Activated CD4-positive, alpha-beta T cell treated with anti-CD3 and anti-CD28 coated beads, Interleukin-10, Interleukin-2, amounts not matched to agents 100 ng/mL and 50 ng/mL, durations not matched to agents 16 hours and 8 hours (primary cell): ENCODE measurements around the gene CDAN1.
A peak's percentile ranks its signal among the peaks of the same experiment; 100 is the strongest.

Source experiments
- DNase-seq: peaks from one replicate; pipeline ENCODE4 v3.0.0-alpha.2; 2020

CDAN1 gene

DNA sequence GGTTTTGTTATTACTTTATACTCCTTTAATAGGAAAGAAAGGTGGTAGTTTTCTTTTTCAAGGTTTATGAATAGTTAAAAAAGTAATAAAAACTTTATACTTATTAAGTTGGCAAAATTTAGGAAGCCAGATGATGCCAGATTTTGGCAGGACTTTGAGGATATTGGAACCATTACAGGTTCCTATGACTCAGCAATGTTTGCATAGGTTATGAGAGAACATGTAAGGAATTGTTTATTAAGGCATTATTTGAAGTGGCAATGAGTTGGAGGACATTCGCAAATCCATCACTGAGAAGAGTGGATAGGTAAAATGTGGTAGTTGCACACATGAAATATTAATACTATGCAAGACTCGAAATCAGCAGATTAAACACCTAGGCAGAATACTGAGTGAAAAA is 29.9 kb downstream of the CDAN1 start:
- no peak for DNase-seq

DNA sequence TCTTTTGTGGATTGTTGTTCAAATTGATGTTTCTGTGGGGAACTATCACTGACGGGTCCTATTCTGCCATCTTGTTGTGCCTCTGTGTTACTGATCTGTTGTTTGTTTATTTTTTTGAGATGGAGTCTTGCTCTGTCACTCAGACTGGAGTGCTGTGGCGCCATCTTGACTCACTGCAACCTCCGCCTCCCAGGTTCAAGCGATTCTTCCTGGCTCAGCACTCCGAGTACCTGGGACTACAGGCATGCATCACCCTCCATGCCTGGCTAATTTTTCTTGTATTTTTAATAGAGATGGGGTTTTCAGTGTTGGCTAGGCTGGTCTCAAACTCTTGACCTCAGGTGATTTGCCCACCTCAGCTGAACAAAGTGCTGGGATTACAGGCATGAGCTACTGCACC is 31.6 kb downstream of the CDAN1 start:
- no peak for DNase-seq

- peak; percentile 69 for DNase-seq
Observed at GRCh38 chr15:42704492-42704926, 32.4 kb downstream of the CDAN1 start.

DNA sequence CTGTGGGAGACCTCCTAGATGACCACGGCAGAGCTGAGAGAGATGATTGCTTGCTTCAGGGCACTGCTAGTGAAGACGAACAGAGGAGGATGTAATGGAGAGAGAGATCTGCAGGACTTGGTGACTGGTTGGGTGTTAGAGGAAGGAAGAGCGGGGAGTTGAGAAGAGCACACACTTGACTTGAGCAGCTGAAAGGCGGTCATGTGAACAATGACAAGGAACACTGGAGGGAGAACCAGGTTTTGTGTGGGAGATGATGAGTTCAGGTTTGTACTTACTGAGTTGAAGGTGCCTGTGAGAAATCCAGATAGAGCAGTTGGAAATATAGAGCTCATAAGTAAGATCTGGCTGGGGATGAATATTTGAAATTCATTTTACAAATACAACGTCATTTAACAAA is 40.3 kb downstream of the CDAN1 start:
- no peak for DNase-seq

- DNase-seq = no peak
Observed at GRCh38 chr15:42695527-42696071, 41.3 kb downstream of the CDAN1 start.

DNA sequence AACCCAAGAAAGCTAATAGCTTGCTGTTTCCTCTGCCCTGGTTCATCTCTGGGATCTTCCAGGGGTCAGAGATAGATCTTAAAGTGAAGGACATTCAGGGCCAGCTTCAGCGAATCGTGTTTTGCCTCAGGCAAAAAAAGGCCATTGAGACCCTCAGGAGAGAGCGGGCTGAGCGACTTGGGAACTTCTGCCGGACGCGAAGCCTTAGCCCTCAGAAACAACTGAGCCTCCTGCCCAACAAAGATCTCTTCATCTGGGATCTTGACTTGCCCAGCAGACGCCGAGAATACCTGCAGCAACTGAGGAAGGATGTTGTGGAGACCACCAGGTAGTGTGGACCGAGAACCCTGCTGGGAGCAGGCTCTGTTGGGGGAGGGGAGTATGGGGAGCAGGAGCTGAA is 42.5 kb downstream of the CDAN1 start:
- no peak for DNase-seq

DNA sequence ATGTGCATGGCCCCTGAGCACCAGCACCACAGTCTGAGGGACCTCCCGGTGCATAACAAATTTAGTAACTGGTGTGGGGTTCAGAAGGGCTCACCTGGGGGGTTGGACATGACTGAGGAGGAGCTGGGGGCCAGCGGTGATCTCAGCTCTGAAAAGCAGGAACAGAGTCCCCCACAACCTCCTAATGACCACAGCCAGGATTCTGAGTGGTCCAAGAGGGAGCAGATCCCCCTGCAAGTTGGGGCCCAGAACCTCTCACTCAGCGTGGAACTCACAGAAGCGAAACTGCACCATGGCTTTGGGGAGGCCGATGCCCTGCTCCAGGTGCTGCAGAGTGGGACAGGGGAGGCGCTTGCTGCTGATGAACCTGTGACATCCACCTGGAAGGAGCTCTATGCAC is 43.0 kb downstream of the CDAN1 start:
- DNase-seq = no peak

- DNase-seq = no peak
Observed at GRCh38 chr15:42693496-42693895, 43.4 kb downstream of the CDAN1 start.

- DNase-seq = no peak
Observed at GRCh38 chr15:42692997-42693396, 43.9 kb downstream of the CDAN1 start.

- no peak for DNase-seq
Observed at GRCh38 chr15:42692536-42692935, 44.4 kb downstream of the CDAN1 start.

GRCh38 chr15:42691770-42692169 is 45.2 kb downstream of the CDAN1 start:
- DNase-seq = no peak

DNA sequence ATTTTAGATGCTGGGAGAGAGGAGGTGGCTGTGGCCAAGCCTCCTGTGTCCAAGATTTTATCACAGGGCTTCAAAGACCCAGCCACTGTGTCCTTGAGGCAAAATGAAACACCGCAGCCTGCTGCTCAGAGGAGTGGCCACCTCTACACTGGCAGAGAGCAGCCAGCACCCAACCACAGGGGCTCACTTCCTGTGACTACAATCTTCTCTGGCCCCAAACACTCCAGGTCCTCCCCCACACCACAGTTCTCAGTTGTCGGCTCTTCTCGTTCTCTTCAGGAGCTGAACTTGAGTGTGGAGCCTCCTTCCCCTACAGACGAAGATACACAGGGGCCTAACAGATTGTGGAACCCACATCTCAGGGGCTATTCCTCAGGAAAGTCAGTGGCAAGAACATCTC is 45.6 kb downstream of the CDAN1 start:
- DNase-seq = peak; percentile 40

DNA sequence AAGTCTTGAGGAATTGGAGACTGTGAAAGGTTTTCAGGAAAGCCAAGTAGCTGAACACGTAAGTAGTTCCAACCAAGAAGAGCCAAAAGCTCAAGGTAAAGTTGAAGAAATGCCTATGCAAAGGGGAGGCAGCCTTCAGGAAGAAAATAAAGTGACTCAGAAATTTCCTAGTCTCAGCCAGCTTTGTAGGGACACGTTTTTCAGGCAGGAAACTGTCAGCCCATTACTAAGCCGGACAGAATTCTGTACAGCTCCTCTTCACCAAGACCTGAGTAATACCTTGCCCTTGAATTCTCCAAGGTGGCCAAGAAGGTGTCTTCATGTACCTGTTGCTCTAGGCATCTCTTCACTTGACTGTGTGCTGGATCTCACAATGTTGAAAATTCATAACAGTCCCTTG is 48.6 kb downstream of the CDAN1 start:
- no peak for DNase-seq

- no peak for DNase-seq
Observed at GRCh38 chr15:42687740-42688139, 49.2 kb downstream of the CDAN1 start.

- DNase-seq = no peak
Observed at GRCh38 chr15:42686281-42686680, 50.6 kb downstream of the CDAN1 start.

- no peak for DNase-seq
Observed at GRCh38 chr15:42681119-42681518, 55.8 kb downstream of the CDAN1 start.

DNA sequence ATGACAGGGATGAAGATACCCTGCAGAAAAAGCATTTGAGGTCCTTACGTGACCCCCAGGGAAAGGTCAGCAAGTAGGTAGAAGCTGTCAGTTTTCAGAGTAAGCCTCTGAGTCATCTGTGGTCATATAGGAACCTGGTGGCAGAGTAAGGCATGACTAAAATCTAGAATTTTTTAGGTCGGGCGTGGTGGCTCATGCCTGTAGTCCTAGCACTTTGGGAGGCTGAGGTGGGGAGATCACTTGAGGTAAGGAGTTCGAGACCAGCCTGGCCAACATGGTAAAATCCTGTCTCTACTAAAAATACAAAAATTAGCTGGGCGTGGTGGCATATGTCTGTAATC is 56.8 kb downstream of the CDAN1 start:
- DNase-seq = peak; percentile 88

- DNase-seq = no peak
Observed at GRCh38 chr15:42679285-42680141, 57.4 kb downstream of the CDAN1 start.

DNA sequence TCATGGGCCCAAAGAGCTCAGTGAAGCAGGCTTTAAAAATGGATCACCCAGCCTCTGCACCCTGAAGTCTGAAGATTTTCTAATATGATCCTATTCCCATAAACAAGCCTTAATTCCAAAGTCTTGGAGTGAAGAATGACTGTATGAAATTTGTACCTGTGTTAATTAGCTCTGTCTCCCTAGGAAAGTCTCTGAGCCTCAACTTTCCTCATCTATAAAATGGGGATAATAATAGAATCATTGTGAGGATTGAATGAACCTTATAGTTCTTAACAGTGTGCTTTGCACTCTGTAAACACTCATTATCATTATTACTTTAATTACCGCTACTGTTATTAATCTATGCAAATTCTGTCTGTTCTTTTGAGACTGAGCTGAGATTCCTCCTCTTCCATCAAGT is 61.9 kb downstream of the CDAN1 start:
- DNase-seq = no peak

DNA sequence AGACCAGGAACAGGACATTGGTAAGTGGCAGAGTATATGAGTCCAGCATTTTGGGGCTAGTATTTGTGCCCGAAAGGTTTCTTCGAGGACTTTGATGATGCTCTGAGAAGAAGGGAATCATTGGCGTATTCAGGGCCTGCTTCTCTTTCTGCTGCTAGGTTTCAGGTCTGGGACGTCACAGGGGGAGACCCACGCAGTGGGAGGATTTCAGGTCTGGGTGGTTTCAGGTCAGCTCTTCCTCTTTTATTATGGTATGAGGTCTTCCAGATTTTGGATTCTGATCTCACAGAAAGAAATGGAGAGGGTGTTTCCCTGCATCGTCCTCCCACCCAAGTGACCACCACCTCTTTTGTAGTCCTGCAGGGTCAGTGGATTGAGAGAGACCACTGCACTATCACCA is 62.5 kb downstream of the CDAN1 start:
- DNase-seq = no peak
